AG08395 (cell line): ENCODE data around the gene ALK.

ENCODE experiments used
- DNase-seq: peaks from one replicate; pipeline ENCODE4 v3.0.0; 2012; ENCODE audit warnings: mixed read lengths, low spot score

The ALK gene

GRCh38 chr2:29223851-29224692, 697.3 kb downstream of the ALK start:
- no peak for DNase-seq

GRCh38 chr2:29223257-29223656, 698.1 kb downstream of the ALK start:
- DNase-seq, result no peak

DNA sequence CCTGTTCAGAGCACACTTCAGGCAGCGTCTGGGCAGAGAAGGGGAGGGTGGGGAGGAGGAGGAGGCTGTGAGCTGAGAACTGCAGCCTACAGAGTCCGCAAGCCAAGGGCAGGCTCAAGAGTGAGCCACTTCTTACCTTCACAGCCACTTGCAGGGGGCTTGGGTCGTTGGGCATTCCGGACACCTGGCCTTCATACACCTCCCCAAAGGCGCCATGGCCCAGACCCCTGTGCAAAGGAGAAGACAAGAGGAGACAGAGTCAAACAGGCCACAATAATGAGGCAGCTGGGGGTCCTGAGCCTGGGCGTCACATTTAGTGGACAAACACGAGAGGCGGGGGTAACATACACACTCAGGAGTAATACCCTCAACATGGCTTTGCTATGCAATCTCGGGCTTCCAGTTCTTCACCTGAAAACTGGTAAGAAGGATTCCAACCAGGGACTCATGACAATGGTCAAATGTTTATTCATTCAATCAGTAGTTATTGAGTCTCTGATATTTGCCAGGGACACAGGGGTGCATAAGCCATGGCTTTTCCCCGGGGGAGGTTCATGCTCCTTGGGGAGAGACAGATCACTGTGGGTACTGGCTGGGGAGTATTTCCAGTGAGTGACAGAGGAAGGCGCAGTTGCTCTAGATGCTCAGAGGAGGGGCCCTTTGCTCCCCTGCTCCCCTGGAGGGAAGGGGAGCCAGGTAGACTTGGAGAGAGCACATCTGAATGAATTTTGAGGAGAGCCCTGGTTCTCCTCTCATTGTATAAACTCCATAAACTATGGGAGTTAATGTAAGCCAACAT, 698.8 kb downstream of the ALK start:
- no peak for DNase-seq

GRCh38 chr2:29220506-29221270, 700.7 kb downstream of the ALK start:
- DNase-seq, result no peak

- DNase-seq, result no peak
These were observed 702.0 kb downstream of the ALK start for GRCh38 chr2:29219374-29219773.

DNA sequence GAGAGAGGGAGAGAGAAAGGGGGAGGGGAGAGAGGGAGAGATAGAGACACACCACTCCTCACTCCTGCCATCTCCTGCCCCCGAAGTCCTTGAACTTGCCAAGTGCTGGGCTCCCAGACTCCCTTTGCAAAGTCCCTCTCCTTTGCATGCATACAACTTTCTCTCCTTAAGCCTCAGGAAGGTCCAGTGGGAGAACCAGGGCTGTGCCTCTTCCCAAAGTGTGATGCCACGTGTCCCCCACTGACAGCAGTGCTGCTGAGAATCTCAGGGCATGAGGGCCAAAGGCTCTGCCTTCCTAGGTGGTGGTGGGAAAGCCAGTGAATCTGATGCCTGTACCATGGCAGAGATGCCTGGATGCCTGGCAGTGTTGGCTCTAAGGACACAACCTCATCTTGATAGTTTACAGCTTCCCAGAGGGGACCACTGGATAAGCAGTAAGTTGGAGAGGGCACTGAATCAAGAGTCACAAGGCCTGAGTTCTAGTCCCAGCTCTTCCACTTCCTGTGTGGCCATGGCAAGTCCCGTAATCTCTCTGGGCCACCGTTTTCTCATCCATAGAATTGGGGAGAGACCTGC, 702.7 kb downstream of the ALK start:
- DNase-seq, result no peak

DNA sequence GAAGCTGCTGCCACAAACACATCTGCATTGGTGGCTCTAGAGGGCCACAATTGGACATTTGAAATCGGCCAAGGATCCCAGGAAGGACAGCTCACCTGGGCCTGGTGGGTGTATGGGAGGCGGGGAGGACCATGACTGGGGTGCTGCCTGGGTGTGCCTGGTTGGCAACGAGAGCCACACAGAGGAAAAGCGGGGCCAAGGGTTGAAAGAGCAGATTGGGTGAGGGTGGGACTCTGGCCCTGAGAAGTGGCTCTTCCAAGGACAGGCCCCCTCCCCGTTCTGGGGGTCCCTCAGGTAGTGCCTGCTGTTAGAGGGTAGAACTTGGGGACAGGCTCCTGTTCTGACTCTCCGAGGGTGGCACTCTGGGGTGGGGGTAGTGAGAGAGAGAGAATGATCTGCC, 703.3 kb downstream of the ALK start:
- no peak for DNase-seq

DNA sequence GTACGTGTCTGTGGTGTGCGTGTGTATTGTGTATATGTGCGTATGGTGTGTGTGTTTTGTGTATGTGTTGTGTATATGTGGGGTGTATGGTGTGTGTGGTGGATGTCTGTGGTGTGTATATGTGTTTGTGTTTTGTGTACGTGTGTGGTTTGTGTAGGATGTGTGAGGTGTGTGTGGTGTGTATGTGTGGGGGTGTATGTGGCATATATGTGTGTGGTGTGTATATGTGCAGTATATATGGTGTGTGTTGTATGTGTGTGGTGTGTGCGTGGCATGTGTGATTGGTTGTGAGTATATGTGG, 704.8 kb downstream of the ALK start:
- no peak for DNase-seq

DNA sequence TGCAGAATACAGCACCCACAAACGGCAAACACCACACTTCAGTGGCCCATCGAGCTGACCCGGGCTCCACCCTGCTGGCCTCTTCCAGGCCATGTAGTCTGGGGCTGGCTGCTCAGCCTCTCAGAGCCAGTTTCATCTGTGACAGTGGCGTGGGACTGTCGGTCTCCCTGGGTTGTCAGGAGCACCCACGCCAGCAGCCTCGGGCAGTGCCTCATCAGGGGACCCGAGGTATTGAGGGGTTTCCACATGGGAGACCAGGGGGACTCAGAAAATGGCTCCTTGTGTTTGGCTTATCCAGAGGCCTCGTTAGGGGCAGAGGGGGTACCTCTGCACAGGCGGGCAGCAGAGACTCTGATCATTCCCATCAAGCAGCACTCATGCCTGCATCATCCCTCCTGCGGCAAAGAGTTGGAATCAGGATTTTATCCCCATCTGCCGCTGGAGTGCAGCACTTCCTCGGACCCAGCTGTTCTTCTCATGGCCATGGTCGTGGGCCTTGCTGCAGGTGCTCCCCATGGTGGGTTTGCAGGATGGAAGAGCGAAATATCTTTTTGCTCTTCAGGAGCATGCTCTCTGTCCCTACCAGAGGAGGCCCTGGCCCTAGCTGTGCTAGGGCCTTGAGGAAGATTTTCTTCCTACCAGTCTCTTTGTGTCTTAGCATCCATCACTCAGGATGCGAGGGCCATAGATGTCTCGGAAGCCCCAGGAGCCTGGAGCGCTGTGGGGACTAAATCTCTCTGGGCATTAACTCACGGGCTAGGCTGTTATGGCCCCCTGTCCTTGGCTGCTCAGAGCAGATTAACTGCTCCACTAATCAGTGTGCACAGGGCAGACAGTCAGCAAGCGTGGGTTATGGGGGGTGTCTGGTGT, 705.4 kb downstream of the ALK start:
- DNase-seq, result no peak

- DNase-seq, result no peak
These were observed 706.3 kb downstream of the ALK start for GRCh38 chr2:29215073-29215472.

DNA sequence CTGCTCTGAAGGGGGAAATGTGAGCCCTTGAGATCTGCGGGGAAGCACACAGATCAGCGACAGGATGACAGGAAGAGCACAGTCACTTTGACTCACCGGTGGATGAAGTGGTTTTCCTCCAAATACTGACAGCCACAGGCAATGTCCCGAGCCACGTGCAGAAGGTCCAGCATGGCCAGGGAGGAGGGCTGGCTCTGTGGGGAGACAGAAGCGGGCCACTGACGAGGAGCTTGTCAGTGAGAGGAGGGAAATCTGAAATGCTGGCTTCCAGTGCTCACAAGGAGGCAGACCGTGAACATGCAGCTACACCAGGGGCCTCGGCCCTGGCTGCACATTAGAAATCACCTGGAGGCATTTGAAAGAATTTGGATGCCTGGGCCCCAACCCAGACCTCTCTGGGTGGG, 707.5 kb downstream of the ALK start:
- no peak for DNase-seq

GRCh38 chr2:29212009-29212408, 709.4 kb downstream of the ALK start:
- DNase-seq, result peak; percentile 40

GRCh38 chr2:29209551-29209950, 711.8 kb downstream of the ALK start:
- no peak for DNase-seq

- no peak for DNase-seq
These were observed 713.8 kb downstream of the ALK start for GRCh38 chr2:29207352-29208148.

DNA sequence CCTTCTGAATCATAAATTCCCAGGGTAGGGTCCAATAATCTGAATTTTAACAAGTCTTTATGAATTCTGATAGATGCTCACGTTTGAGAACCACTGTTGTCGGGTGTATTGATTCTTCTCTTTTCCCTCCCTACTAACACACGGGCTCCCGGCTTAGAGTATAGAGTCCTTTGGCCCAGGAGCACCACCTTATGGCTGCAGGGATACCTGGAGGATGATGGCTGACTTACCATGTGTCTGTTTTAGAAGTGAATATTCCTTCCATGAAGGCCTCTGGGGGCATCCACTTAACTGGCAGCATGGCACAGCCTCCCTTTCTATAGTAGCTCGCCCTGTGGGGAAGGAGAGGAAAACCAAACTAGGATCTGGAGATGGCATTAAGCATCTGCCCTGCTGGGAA, 714.4 kb downstream of the ALK start:
- DNase-seq, result no peak

- DNase-seq, result no peak
These were observed 718.4 kb downstream of the ALK start for GRCh38 chr2:29202819-29203495.

- no peak for DNase-seq
These were observed 719.4 kb downstream of the ALK start for GRCh38 chr2:29201979-29202378.

DNA sequence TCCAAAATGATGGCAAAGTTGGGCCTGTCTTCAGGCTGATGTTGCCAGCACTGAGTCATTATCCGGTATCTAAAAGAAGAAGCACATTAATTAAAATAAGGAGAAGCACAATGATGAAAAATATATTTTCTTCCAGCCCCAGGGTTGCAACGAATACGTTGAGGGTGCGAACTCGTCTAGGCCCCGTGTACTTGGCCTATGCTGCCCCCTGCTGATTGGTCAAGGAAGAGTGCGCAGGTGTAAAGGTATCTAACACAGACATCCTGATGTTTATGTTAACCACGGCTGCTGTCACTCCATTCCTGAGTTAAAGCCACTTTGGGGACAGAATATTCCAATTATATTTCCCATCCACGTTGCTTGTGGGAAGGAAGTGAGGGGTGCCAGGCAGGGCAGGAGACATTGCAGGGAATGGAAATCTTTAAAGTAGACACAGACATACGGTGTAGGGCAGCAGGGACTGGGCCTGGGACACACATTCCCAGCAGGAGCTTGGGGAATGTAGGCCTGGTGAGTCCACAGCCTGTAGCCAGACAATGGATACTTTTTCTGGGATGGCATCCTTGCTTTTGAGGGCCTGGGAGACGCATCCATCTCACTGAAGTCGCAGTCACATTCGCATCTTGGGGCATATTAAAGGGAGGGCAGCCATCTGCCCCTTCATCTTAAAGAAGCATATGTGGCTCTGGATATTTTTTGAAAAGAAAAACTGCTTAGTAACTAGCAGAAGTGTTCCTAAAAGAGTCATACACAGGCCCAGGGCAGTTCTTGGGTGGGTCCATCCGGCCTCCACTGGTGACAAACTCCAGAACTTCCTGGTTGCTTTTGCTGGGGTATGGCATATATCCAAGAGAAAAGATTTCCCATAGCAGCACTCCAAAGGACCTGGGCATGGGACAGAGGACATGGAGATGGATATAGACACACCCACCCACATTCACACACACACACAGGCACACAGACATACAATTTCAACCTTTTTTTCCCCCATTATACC, 724.3 kb downstream of the ALK start:
- DNase-seq, result peak; percentile 66

- no peak for DNase-seq
These were observed 725.6 kb downstream of the ALK start for GRCh38 chr2:29195796-29196195.
